ENCODE measurements around the gene C1RL.

Gene C1RL, protein sequence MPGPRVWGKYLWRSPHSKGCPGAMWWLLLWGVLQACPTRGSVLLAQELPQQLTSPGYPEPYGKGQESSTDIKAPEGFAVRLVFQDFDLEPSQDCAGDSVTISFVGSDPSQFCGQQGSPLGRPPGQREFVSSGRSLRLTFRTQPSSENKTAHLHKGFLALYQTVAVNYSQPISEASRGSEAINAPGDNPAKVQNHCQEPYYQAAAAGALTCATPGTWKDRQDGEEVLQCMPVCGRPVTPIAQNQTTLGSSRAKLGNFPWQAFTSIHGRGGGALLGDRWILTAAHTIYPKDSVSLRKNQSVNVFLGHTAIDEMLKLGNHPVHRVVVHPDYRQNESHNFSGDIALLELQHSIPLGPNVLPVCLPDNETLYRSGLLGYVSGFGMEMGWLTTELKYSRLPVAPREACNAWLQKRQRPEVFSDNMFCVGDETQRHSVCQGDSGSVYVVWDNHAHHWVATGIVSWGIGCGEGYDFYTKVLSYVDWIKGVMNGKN

DNA sequence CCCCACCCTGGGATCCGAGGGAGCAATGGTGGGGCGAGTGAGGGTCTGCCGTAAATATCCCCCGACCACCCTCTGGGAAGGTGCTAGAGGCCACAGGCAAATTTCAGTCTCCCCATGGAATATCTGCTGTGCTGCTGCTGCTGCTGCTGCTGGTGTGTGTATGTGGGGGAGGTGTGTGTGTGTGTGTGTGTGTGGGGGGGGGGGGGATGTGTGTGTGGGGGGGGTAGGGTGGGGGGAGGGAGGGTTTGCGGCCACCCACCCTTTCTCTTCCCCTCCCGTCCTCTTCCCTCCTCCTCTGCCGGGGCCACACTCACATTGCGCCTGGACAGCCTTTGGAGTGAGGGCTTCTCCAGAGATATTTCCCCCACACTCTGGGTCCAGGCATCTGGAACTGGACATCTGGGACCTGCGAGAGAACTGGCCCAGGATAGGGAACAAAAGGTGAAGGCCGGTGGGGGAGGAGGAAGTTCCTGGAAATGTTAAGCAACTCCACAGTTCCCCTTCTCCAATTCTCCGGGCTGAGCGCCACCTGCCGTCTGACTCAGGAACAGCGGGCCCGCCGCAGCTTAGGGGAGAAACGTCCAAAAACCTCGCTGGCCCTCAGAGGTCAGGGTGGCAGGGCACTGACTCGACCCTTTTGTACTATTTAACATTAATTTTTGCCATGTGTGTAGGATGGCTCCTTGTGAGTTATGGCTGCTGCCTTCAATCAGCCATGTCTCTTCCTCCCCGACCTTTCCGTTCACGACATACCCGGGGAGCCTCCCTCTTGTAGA lies at the start of gene C1RL:
C1RL (minus strand) TSS at position 419 of the 776 bp plus-strand sequence; CDS start at position 385, 34 bp downstream.
- DNase-seq, result peak; percentile 94

DNA sequence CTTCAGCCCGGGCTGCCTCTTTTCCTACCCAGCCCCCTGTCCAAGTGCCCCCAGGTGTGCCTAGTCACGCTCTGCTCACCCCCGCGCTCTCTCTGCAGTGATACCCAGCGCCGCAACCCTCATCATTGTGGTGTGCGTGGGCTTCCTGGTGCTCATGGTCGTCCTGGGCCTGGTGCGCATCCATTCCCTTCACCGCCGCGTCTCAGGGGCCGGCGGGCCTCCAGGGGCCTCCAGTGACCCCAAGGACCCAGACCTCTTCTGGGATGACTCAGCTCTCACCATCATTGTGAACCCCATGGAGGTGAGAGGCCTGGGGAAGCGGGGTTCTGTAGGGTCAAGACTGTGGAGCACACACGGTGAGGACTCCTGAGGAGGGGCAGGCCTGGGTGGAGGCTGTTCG lies 48.4 kb upstream of the C1RL start:
- DNase-seq, result no peak

DNA sequence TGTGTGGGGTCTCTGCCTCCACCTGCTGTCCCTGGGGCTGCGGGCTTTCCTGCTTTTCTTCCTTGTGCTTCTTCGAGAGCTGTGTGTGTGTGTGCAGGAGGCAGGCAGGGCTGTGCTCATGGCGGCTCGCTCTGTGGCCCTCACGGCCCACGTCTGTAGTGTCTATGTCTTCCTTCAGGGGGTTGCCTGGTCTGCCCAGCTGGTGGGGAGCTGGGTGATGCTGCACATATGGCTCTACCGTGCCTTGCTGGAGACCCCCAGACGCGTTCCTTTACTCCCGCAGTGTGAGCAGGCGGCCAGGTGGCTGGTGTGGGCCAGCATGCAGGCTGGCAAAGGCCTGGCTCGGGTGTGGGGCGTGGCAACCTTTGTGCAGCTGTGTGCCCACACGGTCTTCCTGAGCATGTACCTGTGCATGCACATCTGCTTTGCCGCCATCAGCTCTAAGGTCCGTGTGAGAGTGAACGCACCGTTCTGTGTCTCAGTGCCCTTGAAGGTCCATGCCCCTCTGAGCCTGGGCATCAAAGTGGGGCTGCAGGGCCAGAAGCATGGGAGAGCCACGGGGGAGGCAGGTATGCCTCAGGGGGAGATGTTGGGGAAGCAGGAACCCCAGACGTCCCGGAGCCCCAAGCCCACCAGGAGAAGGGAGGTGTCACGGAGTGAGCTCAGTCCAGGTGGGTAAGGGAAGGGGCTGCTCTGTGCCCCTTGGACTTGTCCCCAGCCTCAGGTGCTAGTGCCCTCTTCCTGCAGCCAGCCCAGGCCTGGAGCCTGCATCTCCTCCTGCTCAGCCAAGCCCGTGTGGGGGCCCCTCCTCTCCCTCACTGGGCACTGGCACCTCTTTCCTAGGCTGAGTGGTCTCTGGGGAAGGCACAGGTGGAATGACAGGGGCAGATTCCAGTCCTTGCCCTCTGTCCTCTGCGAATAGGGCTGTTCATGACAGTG lies 47.5 kb upstream of the C1RL start:
- no peak for DNase-seq

DNA sequence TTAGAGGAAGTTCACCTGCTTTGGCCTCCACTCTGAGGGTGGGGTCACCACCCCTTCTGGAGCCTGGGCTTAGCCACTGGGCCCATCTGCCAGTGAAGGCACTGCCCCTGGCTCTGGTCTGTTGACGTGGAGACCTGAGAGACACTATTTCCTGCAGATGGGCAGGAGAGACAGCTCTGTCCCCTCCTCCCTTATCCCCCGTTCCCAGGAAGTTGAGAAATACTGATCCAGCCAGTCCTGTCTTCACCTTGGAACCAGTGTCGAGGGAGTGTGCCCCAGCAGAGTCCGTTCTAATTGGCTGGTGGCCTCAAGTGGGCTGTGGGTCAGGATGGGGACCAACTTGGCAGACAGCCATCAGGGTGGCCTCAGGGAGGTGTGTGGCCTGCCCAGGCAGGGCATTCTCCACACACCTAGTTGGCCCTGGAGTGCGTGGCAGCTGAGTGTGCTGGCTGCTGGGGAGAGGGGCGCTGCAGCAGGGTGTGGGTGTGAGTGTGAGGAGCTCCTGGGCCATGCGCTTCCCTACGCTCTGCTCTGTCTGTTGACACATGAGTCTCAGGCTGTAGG lies 46.5 kb upstream of the C1RL start:
- DNase-seq, result no peak

DNA sequence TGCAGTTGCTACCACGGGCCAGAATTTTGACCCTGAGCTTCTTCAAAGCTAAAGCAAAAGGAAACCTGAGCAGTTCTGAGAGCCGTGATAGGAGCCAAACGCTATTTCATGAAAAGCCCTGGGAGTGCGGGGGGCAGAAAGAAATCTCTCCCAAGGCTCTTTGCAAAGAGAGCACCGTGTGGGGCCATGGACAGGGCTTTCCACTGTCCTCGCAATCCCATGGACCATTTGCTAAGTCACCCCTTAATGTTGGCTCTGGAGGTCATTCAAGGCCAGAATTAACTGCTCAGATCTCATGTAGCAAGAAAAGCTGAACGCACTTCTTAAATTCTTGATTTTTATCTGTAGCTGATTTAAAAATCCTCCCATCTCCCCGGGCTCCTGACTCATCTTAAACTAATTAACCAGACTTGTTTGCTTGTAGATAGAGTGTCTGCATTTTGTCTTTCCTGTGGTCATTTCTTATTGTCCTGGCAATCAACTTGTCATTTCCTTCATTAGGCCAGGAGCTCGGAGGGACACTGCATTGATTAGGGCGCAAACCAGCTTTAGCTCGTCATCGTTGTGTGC lies 46.0 kb upstream of the C1RL start:
- DNase-seq, result no peak

DNA sequence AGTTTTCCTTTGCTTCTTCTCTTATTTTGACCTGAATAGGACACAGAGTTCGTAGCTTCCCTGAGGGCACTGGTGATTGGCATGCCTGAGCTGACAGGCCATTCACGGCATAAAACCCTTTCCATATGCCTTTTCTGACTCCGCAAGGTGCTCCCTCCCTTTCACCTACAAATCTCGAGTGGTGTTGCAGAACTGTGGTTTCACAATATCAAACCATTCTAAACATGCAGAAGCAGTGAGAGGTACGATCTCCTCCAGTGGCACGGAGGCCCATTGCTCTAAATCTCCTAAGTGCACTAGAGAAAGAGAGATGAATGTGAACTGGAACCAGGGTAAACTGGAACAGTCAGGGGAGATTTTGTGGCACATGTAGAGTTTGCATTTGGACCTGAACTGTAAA lies 45.0 kb upstream of the C1RL start:
- no peak for DNase-seq

DNA sequence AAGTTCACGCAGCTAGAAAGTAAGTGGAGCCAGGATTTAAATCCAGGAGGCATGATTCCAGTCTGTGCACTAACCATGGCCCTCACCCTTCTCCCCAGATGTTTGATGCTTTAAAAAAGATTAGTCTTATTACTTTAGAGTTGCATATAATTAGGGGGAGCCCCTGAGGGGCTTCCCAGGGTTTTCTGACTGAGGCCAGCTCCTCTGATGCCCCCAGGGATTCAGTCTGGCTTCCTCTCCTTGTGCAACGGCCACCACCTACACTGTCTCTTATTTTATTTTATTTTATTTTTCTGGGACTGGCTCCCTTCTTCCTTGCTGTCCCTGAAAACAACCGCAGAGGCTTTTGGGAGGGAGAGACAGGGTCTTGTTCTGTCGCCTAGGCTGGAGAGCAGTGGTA lies 43.8 kb upstream of the C1RL start:
- DNase-seq, result no peak

DNA sequence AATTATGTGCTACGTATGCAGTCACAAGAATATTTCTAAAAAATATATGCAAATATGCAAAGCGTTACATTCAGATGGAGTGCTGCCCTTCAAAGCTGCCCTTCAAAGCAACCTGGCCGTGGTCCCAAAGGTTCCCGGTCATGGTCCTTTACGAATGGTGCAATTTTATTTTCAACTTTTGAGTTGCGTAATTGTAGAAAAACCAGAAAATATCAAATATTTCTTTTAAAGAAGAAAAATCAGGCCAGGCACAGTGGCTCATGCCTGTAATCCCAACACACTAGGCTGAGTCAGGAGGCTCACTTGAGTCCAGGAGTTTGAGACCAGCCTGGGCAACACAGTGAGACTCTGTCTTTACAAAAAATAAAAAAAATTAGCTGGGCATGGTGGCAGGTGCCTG lies 42.5 kb upstream of the C1RL start:
- DNase-seq, result no peak

DNA sequence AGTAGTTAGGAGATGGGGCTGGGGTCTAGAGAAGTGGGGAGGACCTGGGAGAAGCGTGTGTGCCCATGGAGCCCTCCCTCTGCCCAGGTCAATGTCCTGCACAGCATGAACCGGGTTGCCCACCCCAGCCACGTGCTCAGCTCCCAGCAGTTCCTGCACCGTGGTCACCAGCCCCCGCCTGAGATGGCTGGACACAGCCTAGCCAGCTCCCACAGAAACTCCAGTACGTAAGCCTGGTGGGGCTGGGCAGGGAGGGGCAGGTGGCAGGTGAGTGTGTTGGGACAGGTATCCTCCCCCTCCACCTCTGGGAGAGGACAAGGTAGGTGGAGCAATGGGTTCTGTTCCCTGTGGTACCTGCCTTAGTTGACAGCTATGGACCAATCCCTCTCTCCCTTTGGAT lies 41.8 kb upstream of the C1RL start:
- DNase-seq, result no peak

DNA sequence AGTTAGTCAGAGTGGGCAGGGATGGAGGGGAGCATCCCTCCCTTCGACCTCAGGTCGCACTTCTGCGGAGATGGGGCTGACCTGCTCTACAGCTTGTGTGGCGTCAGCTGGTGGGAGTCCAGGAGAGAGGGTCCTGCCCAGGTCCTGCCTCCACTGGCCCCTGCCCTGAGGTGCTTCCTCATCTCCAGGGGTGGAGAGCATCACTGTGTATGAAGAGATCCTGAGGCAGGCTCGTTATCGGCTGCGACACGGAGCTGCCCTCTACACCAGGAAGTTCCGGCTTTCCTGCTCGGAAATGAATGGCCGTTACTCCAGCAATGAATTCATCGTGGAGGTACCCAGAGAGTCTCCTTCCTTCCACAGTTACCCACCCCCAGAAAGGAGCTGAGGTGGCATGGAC lies 41.3 kb upstream of the C1RL start:
- no peak for DNase-seq

DNA sequence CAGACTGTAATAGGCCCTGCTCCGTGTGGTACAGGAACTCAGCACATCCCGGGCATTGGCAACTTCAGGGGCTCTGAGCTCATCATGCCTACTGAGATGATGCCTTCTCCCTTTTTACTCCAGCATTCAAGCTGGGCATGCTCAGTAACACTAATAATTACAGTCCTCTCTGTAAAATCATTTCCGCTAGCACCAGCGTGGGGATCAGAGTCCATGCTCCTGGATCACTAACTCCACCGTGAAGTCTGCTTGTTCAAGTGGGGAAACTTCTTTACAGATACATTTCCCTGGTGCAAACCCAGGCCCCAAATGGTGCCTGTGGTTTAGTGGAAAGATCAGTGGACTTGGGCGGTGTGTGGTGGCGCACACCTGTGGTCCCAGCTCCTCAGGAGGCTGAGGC lies 37.9 kb upstream of the C1RL start:
- DNase-seq, result peak; percentile 7

DNA sequence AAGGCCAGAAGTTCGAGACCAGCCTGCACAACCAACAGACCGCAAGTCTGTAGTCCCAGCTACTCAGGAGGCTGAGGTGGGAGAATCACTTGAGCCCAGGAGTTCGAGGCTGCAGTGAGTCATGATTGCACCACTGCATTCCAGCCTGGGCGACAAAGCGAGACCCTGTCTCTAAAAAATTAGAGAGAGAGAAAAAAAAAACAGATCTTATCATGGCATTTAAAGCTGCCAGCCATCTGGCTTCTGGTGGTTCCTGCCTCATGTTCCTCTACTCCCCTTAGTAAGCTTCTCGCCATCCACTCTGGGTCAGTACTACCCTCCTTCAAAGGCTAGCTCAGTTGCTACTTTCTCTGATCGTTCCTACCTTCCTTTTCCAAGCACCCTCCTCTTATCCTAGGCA lies 37.2 kb upstream of the C1RL start:
- DNase-seq, result no peak

DNA sequence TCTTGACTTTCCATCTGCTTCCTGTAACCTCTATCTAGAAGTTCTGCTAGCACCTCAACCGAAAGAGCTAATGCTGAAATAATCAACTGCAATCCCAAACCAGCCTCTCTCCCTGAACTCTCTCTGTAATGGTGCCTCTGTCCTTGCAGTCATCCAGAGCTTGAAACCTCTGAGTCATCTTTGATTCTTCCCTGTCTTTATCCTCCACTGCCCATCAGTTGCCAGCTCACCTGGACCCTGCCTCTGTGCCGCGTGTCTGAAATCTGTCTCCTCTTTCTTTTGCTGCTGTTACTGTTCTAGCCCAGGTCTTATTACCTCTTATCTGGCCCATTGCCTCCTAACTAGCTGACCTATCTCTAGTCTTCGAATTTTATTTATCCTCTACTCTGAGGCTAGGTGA lies 36.7 kb upstream of the C1RL start:
- no peak for DNase-seq

DNA sequence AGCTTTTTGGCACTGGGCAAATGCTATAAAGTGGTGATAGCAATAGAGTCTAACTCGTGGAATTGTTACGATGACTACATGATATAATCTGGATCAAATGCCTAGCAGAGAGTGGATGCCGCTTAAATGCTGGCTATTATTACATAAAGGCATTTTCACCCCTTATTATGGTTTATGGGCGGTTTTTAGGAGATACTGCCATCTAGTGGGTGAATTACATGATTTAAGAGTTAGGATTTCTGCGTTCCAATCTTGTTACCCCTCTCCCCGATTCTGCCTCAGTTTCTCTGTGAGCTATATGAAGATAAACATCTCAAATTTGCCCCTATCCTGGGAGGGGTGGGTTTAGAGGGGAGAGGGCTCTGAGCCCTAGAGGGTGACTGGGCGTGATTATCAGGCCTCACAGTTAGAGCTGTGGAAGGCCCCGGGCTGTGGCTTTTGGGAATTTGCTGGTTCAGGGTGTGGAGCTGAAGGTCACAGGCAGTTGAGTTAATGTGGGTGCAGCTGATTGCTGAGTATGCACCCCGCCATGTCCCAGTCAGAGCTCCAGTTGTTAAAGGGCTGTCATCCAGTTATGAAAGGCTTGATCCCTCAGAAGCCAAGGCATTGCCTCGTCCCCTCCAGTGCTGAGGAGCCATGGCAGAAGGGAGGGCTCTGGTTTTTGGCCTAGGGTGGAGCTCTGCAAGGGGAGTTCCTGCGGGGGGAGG lies 35.6 kb upstream of the C1RL start:
- no peak for DNase-seq

DNA sequence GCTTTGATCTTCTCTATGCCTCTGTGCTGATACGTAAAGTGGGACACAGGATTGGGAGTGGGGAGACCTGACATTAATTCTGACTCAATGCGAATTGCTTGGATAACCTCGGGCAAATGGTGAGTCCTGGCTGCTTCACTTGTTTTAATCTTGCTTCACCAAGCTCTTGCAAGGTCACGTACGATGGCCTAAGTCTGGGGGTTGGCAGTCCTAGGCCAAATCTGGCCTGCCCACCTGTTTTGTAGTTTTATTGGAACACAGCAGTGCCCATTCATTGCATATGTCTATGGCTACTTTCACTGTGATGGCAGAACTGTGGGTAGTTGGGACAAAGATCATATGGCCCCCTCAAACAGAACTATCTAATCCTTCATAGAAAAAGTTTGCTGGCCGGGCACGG lies 34.5 kb upstream of the C1RL start:
- no peak for DNase-seq

DNA sequence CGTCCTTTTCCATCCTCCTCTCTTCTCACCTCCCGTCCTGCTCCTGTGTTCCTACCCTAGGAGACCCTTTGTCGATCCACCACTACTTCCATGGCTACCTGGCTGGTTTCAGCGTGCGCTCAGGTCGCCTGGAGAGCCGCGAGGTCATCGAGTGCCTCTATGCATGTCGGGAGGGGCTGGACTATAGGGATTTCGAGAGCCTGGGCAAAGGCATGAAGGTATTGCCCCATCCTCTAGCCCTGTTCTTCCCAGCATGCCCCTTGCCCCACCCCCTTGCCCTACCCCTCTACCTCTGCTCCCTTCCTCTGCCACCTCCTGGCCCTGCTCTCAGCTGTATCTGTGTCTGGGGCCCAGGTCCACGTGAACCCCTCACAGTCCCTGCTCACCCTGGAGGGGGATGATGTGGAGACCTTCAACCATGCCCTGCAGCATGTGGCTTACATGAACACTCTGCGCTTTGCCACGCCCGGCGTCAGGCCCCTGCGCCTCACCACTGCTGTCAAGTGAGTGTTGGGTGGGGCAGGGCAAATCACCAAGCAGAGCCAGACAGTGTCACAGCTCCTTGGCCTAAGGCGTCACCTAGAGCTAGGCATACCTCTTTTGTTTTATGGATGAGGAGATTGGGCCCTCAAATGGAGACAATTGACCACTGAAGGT lies 33.9 kb upstream of the C1RL start:
- DNase-seq, result no peak

DNA sequence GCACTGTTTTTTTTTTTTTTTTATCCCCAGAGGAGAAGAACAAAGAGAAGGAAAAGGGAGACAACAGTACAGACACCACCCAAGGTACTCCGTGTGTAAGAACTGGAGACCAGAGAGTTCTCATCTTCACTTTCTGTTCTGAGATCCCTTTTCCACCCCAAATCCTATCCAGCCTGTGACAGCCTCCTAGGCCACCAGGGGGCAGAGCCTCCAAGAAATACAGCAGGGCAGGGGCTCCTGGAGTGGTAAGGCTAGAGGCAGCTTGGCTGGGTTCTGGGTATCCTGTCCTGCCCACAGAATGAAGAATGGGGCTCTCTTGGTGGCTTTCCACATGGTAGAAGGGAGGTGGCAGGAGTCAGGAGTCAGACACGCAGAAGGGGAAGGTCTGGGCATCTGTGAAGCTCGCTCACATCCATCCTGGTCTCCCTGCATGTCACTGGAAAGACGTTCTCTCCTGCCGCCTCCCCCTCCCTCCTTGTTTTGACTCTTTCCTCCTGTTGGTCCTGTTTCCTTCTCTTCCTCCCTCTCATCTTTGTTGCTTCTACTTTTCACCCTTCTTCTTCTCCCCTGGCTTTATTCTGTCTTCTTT lies 33.1 kb upstream of the C1RL start:
- DNase-seq, result no peak

DNA sequence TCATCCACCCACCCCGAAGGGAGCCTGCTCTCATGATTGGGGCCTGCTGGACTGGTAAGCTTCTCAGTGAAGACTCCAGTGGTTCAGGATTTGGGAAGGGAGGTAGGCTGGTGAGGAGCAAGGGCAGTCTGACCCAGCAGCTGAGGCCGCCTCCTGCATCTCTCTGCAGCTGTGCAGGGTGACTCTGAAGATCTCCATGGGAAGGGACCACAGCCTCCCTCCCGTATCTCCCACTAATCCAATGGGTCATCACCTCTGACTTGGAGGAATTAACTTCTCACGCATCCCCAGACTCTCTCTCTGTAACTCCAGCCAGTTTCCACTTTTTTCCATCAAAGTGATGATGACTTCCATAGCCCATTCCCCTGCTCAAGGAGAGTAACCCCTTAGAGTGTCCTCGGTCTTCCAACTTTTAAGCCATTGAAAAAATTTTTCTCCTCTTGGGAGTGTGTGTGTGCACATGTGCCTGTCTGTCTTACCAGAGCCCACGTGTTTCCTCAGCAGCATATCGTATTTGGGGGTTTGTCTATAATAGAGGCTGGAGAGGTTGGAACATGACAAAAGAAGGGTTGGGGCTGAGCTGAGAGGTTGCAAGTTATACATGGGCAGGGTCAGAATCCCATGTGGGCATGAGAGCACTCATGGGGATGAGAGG lies 32.5 kb upstream of the C1RL start:
- no peak for DNase-seq

DNA sequence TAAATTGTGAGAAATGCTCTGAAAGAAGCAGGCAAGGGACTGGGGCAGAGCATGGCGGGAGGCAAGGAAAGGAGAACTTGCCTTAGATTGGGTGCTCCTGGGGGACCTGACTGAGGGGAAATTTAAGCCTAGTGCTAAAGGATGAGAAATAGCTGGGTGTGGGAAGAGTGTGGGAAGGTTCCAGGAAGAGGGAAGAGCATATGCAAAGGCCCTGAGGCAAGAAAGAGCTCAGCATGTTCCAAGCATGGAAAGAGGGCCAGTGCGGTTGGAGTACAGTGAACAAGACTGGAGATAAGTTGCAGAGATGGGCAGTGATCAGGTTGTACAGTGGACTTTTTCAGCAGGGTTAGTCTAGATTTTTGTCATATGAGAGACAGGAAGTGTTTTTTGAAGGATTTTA lies 30.2 kb upstream of the C1RL start:
- no peak for DNase-seq

DNA sequence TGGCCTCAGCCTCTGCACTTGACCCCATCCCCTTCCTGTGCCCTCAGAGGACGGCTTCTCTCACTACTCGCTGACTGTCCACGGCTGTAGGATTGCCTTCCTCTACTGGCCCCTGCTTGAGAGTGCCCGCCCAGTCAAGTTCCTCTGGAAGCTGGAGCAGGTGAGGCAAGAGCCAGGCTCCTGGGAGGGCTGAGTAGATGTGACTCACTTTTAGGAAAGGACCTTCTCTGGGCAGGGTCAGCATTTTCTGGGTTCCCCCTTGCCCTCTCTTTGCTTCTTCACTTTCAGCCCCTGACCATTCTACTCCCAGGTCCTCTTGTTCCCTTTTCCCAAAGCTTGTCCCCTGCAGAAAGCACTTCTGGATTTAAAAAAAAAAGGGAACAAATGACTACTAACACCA lies 28.9 kb upstream of the C1RL start:
- no peak for DNase-seq

Measured in right forelimb (tissue), 1 donor.